NCI-H2107 treated with DMSO at 0.1 percent for 48 hours (cell line): Measurements from ENCODE around the gene PDE4B.

Experiments used
- DNase-seq: peaks from one replicate; lab custom pipeline; 2025; ENCODE audit not compliant: unreplicated experiment; lab: John Stamatoyannopoulos, UW

PDE4B gene

DNA sequence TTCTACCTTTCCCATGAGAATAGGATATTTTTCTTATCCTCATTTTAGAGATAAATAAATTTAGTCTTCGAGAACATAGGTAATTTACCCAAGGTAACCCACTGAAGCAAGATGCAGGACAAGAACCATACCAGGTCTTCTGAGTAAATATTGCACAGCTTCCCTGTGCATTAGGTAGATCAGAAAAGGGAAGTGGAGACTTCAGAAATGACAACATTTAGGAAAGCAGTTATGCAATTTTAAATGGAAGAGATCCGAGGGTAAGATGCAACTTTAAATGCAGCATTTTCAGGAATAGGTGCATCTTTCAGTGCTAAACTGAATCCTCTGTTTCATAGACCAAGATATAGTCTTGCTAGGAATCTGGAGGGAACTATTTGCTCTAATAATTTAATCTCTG, 534.9 kb downstream of the PDE4B start:
- no peak for DNase-seq

DNA sequence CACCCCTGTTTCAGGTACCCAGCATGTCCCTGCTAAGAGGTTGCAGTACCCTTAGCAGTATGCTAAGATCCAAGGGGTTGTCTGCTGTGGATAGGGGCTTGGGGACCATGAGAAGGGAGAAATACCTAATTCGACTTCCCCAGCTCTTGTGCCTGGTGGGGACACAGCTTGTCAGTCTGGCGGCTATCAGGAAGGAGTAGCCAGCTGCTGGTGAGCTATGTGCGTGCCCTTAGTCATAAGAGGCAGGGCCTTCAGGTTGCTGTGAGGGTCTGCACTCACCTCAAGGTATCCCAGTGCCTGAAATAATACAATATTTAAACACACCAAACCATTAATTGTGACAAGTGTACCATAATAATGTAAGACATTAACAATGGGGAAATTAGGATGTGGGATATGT, 536.2 kb downstream of the PDE4B start:
- no peak for DNase-seq

DNA sequence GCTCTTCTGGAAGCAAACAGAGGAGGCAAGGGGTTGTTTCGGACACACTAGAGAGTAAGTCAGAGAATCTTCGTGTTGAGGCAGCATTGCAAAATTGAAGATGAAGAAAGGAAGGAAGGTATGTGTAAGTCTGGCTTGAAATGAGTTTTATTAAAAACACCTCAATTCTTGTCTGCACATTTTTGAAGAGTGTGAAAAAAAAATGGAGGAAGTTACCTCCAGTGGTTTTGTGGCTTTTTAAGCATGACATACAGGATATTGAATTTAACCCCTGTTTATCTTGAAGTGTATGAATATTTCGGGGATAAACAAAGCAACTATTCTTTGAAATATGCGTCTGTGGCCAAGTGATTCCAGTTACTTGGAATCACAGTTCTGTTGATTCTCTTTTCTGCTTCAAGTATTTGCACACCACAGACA, 538.0 kb downstream of the PDE4B start:
- no peak for DNase-seq

DNA sequence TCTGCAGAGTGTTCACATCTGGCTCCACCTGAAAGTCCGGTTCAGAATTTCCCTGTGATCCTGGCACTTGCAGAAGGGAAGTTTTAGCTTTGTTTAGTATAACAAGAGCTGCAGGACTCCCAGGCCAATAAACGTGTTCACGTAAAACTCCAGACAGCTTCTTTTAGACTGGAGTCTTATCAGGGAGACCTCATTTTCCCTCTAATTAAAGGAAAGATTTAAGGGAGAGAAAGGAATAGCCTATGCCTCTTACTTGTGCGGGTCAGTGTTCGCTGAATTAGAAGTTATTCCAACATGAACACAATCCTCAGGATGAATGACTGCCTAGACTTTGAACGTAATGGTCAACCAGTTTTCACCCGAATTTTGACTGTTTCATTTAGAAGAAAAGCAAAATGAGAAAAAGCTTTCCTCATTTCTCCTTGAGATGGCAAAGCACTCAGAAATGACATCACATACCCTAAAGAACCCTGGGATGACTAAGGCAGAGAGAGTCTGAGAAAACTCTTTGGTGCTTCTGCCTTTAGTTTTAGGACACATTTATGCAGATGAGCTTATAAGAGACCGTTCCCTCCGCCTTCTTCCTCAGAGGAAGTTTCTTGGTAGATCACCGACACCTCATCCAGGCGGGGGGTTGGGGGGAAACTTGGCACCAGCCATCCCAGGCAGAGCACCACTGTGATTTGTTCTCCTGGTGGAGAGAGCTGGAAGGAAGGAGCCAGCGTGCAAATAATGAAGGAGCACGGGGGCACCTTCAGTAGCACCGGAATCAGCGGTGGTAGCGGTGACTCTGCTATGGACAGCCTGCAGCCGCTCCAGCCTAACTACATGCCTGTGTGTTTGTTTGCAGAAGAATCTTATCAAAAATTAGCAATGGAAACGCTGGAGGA, 539.2 kb downstream of the PDE4B start:
- no peak for DNase-seq

DNA sequence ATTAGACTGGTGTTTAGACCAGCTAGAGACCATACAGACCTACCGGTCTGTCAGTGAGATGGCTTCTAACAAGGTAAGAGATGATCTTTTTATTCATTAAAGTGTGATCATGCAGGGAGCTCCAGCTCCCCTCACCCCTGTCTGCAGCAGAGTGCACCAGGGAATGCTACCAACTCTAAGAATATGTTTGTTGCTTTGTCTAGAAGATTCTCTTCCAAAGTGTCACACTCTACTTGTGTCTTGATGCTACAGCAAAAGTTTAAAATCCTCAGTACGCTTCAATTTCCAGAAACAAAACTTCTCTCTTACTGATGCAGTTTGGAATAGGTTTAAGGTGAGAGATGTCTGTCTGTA, 539.8 kb downstream of the PDE4B start:
- DNase-seq = no peak

DNA sequence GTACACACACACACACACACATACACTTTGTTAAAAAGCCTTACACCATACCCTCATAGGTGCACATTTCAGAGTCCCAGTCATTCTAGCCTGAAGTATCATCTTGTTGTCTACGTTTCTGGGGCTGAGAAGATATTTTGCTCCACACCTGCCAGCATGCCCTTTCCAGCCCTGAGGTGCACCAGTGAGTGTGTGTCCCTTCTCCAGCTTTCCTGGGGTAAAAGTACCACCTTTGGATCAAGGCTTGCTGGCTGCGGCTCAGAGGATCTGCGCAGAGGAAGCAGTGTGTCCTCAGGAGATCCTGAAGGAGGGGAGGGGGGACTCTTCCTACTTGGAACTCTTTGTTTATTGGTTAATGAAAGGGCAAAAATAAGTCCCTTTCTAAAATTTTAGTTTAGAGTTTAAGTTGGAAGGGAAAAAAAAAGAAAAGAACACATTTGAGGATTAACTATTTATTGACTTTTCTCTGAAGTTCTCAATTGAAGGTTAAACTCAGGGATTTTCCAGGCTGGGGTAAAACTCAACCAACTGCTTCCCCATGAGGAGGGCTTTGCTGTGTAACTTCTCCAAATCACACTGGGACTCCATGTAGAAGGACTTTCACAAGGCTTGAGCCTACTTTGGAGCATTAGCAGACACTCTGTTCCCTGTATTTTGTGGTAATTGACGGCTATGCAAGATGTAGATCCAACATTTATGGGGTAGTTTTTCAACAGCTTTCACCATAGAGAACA, 540.9 kb downstream of the PDE4B start:
- DNase-seq = no peak

DNA sequence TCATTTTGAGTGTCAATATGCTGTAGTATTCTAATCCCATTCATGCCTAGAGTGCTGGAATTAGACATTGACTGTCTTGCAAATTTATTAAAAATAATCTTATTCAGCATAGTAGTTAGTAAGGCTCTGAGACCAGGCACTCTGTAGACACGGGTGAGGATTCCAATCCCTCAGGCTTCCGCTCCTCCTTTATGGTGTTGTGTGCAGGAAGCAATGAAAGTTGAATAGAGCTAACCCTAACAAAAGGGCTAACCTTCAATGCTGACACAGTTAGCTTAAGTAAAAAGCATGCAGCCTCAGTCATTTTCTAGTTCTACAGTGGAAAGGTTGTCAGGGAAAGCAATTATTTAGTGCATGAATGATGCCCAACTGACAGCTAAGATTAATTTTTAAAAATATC, 541.6 kb downstream of the PDE4B start:
- no peak for DNase-seq

DNA sequence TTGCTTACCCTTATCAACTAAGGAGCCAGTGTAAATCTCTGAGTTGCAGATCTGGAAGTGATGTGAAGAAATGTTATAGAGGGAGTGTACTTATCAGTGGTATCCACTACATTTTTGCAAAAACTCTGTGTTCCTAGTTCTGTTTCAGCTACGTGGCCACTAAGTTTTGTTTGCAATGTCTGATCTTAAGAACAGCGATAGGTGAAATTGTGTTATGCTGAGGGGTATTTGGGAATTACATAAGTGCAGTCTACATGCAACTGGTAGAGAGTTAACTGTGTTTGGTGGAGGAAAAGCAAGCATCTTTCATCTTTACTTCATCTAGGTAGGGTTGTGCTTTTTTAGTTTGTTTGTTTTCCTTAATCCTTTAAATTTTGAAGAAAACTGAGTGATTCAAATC, 542.4 kb downstream of the PDE4B start:
- DNase-seq = no peak

DNA sequence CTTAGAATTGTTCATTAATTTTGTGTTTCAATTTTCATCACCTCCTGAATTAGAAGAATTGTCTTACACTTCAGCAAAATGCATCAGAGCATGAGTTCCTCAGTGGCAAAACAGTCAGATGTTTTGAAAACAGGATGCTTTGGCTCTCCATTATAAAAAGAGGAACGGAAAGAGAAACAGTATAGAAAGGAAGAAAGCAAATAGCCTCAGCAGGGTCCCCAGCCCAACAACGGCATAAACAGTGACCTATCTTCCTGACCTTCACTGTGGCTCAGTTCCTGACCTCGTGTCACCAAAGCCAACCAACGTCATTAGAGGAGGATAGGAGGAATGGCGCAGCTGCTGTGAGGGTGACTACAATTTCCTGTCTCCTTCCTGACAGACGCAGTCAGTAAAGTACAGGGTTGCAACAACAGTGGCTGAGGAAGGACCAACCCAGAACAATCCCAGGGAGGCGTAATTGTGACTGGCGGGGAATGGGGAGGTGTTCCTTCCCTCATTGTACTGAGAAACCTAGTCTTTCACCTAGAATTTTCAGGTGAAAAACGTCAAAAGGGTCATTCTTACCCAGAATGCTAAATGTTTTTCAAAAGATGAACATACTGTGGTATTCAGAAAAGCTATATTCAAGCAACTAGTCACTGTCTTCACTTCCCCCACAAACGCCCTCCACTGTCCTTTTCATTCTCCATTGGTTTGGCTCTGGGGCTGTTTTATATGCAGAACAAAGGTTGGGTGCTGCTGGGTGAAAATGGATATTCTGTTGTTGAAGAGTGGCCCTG, 543.4 kb downstream of the PDE4B start:
- no peak for DNase-seq

DNA sequence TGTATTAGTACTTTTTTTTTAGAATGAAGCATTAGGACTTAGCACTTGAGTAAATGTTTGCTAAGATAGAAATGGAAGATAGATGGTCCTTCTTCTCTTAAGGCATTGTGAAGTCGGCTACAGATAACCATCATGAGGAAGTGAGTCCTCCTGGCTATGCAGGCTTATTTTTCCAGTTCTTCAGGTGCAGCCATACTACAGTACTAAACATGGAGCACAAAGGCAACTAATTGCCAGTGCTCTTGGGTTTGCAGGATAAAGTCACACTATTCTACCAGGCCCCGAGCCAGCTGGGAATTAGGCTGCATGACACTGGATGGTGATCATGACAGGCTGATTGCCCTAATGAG, 543.9 kb downstream of the PDE4B start:
- no peak for DNase-seq

DNA sequence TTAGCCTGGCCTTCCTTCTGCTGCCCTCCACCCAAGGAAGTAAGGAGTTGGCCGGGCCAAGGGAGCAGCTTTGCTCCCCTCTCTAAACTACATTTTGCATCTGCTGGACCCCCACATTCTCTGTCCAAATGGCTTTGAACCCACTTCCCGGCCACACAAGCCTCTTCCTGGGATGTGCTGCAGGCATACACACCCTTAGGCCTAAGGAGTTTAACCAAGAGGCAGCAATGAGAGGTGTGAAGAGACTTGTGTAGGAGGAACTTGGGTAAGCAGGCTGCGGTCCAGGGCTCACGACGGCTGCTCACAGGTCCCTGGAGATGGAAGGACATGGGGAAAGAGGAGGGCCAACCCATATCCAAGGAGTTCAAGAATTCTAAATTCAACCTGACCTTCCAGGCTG, 544.6 kb downstream of the PDE4B start:
- DNase-seq = no peak

DNA sequence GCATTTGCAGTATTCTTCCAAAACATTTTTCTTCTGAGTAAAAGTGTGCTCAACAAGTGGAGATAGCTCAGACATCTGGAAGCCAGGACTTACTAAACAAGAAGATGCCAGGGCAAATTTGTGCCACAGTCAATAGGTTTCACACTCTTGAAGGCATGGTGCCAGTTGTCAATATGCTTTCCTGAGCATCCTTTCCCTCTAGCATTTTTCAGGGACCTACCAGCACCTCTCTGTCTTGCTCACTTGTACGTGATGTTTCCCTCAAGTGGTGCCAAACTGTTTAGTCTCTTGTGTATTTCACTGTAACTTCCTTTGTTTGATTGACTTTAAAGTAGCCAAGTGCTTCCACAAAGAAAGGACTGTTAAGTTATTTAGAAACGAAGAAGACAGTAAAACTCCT, 547.2 kb downstream of the PDE4B start:
- DNase-seq = no peak

DNA sequence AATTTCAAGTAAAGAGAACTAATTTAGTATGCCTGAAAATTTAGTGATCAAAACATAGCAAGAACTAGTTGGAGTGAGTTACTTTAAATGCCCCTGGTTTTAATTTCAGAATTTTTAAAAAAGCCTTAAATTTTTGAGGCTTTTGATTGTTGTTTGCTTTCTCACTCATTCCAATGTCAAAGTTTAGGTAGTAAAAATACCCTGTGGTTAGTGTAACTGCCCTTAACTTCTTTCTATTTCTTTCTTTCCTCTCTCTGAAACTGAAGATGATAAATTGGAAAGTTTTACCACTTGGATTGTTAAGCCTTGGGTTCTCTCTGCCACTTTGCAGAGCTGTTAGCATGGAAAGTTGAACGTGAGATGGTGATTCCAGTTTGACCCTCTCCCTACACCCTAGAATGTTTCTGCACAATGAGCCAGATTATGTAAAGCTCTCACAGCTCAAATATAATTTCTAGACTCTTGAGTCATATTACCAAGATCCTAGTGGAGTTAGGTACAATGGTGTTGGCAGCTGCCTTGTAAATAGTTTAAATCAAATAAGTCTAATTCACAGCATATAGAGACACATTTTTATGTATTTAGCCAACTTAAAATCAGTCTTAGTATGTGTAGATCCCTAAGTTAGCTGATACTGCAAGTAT, 548.9 kb downstream of the PDE4B start:
- DNase-seq = no peak

DNA sequence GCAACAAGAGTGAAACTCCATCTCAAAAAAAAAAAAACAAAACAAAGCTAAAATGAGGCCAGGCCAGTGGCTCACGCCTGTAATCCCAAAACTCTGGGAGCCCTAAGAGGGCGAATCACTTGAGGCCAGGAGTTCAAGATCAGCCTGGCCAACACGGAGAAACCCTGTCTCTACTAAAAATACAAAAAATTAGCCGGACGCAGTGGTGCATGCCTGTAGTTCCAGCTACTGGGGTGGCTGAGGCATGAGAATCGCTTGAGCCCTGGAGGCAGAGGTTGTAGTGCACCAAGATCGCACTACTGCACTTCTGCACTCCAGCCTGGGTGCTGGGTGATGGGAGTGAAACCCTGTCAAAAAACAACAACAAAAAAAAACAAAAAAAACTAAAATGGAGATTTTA, 550.0 kb downstream of the PDE4B start:
- DNase-seq = no peak

DNA sequence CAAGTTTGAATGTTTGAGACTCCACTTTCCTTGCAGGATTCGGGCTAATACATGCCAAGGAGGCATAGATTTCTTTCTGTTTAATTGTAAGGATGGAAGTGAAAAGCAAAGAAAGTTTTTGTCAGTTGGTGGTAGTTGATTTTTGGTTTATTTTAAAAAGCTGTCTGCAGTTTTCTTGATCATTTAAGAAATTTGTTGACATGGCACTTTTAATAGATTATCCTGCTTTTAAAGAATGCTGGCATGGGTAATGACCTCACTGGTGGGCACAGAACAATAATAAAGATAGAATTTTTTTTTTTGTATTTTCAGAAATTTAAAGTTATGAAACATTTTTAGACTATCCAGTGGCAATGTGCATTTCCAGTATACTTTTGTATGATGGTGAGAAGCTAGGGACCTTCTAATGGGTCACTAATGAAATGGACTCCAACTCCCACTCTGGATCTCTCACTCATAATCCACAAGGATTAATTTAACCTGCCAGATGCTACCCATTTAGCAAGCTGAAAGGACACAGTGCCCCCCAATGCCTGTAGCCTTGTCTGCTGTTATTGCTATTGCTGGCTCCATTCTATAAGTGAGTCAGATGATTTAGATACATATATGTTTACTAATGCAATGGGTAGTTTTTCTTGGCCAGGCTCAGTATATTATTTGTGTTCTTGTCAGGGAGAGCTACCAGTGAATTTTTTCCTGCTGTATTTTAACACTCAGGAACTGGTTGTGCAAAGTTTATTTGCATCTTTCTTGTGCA, 551.1 kb downstream of the PDE4B start:
- DNase-seq = no peak

DNA sequence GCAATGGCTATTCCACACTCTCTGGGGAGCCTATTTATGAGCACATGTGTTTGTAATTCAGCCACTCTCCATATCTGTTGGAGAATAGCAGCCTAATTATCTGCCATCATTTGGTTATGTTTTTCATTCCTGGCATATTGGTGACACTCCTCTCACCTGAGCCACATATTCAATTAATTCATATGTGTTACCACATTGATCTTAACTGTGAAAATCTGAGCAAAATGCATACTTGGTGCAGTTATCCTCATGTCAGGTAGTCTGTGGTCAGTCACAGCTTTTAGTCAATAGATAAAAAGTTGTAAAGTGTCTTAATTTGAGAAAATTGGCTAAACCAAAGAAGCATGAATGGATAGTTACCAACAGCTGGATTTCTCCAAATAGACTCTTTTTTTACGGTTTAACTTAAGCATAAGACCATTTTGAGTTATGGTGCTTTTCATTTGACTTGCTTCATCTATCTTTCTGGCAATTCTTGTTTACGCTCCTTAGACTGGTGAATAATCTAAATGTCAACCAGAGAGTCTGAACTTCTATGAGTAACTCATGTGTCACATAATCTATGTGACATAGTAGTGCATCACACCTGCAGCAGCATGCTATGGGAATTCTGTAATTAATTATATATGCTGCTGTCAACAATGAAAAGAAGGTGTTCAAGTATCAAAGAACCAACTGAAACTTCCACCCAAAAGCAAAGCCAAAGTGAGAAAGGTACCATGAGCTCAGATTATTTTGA, 553.5 kb downstream of the PDE4B start:
- no peak for DNase-seq

DNA sequence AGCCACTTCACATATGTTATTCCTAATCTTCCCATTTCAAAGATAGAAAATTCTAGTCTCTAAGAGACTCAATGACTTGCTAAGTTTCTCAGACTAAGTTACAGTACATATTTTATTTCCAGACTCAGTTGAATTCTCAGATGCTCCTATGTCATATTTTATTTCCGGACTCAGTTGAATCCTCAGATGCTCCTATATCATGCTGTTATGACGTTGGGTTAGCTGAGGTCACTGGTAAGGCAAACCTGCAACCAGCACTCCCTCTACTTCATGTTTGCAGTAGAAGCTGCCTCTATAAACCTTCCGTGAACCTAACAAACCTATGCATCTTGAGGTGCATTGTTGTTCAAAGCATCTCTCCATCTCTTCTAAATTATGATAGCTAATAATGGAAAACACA, 554.2 kb downstream of the PDE4B start:
- DNase-seq = no peak

DNA sequence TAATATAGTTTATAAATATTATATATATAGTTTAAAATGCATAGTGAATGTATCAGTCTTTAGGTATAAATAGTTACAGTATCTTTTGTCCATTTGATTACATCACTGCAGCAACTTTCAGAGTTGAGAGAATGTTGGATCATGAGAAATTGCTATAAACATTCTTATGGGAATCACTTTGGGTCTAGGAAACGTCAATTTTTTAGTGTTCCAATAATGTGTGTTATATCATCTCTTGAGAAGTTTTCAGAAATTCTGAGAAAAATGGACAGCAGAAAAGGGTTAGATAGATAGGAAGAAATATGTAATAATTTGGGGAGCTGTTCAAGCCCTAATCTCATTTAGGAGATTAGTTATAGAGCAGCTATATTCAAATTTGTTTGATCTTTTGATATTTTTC, 556.1 kb downstream of the PDE4B start:
- DNase-seq = no peak

DNA sequence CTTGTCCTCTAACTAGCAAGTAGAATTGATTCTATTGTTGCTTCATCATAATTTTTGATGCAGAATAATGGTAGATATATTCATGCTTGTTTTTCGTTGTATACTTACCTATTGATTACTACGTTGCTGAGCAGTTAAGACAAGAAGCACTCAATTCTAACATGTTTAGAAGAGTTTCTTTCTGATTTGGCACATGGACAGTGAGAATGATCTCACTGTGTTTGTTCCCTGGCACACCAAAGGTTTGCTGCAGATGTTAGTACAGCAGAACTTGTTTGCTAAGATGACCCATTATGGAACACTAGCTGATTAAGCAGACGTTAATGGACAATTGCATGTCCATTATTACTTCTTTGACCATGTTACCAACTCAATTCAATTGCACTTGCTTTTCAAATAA, 556.5 kb downstream of the PDE4B start:
- no peak for DNase-seq

DNA sequence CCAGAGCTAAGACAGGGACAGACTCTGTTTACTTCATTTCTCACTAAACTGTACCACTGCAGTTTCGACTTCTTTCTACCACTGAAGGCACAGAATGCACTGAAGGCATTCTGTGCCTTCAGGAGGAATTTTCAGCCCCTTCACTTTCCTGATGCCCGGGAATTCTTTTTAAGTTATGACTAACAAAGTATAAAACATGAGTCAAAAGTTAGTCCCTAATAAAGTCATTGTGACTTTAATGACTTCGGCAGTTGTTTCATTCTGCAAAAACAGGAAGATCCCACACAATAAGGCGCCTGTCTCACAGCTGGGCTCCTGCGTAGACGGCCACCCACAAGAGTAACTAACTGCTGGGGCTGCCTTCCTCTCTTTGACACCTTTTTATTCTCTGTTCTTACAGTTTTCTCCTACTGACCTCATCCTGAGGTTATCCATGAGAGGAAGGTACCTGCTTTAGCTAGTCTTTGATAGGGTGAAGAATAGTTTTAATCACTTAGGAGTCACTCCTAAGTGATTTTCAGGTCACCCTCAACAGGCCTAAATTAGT, 557.4 kb downstream of the PDE4B start:
- DNase-seq = no peak
